ENCODE results near the gene SNF8.

Gene SNF8

GRCh38 chr17:48883171-48883570 lies 61.5 kb downstream of the SNF8 start:
- DNase-seq = no peak

GRCh38 chr17:48882272-48882671 lies 62.4 kb downstream of the SNF8 start:
- no peak for DNase-seq
